Trophoblast cell (in vitro differentiated cells and primary cell): Measurements from ENCODE around the gene DPY19L2.
"Not testable (repeated sequence)": the region's sequence is repeated elsewhere in the genome, so short reads cannot be mapped to it uniquely, and the experiment has no call there.

Source experiments
- DNase-seq, 2 donors: peaks; one replicate each; pipeline ENCODE4 v3.0.0-alpha.2; 2016
- H2AFZ ChIP-seq: 2 replicates; pipeline ENCODE4 v1.6.1; 2013; ENCODE audit warnings: low read length, moderate library complexity, mild to moderate bottlenecking; ENCODE audit not compliant: insufficient read depth, poor library complexity
- H2AK5ac ChIP-seq: 2 replicates; pipeline ENCODE4 v1.6.1; 2013; ENCODE audit warnings: mild to moderate bottlenecking, low read length
- H2BK120ac ChIP-seq: 2 replicates; pipeline ENCODE4 v1.6.1; 2013; ENCODE audit warnings: low read length, mild to moderate bottlenecking, moderate library complexity; ENCODE audit not compliant: insufficient read depth, poor library complexity
- H2BK12ac ChIP-seq: 2 replicates; pipeline ENCODE4 v1.6.1; 2013; ENCODE audit warnings: mild to moderate bottlenecking, low read length, moderate library complexity
- H2BK5ac ChIP-seq: 2 replicates; pipeline ENCODE4 v1.6.1; 2013; ENCODE audit warnings: low read length, low read depth, moderate library complexity, mild to moderate bottlenecking; ENCODE audit not compliant: poor library complexity
- H3K14ac ChIP-seq: 2 replicates; pipeline ENCODE4 v1.6.1; 2013; ENCODE audit warnings: mild to moderate bottlenecking, low read length
- H3K18ac ChIP-seq: 2 replicates; pipeline ENCODE4 v1.6.1; 2013; ENCODE audit warnings: mild to moderate bottlenecking, low read length
- H3K23ac ChIP-seq: 2 replicates; pipeline ENCODE4 v1.6.1; 2013; ENCODE audit warnings: low read length
- H3K27ac ChIP-seq: 2 replicates; pipeline ENCODE4 v1.5.1; 2013; ENCODE audit warnings: low read depth, mild to moderate bottlenecking, inconsistent platforms, low read length, moderate library complexity
- H3K27me3 ChIP-seq: 2 replicates; pipeline ENCODE4 v1.6.1; 2013; ENCODE audit warnings: inconsistent platforms, mild to moderate bottlenecking, low read length, moderate library complexity; ENCODE audit not compliant: insufficient read depth
- H3K36me3 ChIP-seq, 2 experiments: 1 replicate in 1 of 2; 2 replicates in 1 of 2; pipeline ENCODE4 v1.6.1; 2013; ENCODE audit warnings: low read length in 2 of 2, mild to moderate bottlenecking in 2 of 2, moderate library complexity in 1 of 2; ENCODE audit not compliant: insufficient read depth in 2 of 2, control insufficient read depth in 1 of 2
- H3K4ac ChIP-seq: 2 replicates; pipeline ENCODE4 v1.6.1; 2013; ENCODE audit warnings: low read depth, mild to moderate bottlenecking, low read length, moderate library complexity
- H3K4me1 ChIP-seq, 2 experiments: 1 replicate in 1 of 2; 2 replicates in 1 of 2; pipeline ENCODE4 v1.6.1; 2013; ENCODE audit warnings: low read length in 2 of 2, mild to moderate bottlenecking in 2 of 2, moderate library complexity in 1 of 2; ENCODE audit not compliant: insufficient read depth in 2 of 2, control insufficient read depth in 1 of 2
- H3K4me2 ChIP-seq: 2 replicates; pipeline ENCODE4 v1.6.1; 2013; ENCODE audit warnings: inconsistent platforms, mild to moderate bottlenecking, low read length, moderate library complexity
- H3K4me3 ChIP-seq: 2 replicates; pipeline ENCODE4 v1.5.1; 2013; ENCODE audit warnings: mild to moderate bottlenecking, low read depth, low read length, inconsistent platforms
- H3K79me1 ChIP-seq: one replicate; pipeline ENCODE4 v1.6.1; 2013; ENCODE audit warnings: low read length
- H3K79me2 ChIP-seq: 2 replicates; pipeline ENCODE4 v1.6.1; 2013; ENCODE audit warnings: low read length, mild to moderate bottlenecking; ENCODE audit not compliant: control insufficient read depth, insufficient read depth, poor library complexity
- H3K9ac ChIP-seq: 2 replicates; pipeline ENCODE4 v1.6.1; 2013; ENCODE audit warnings: mild to moderate bottlenecking, low read length
- H3K9me3 ChIP-seq: 2 replicates; pipeline ENCODE4 v1.6.1; 2013; ENCODE audit warnings: low read depth, mild to moderate bottlenecking, control low read depth, inconsistent platforms, low read length; ENCODE audit not compliant: insufficient read depth
- H4K12ac ChIP-seq: 2 replicates; pipeline ENCODE4 v1.6.1; 2013; ENCODE audit warnings: low read depth, mild to moderate bottlenecking, low read length, moderate library complexity
- H4K8ac ChIP-seq: 2 replicates; pipeline ENCODE4 v1.6.1; 2013; ENCODE audit warnings: low read depth, mild to moderate bottlenecking, low read length, moderate library complexity
- H4K91ac ChIP-seq: one replicate; pipeline ENCODE4 v1.6.1; 2013; ENCODE audit warnings: low read depth, mild to moderate bottlenecking, low read length, moderate library complexity
- WGBS: extraction: QIAGEN DNeasy Blood & Tissue Kit; methylation state at CpG from one replicate; pipeline ENCODE4 v1.1.7; 2013; ENCODE audit warnings: missing lambda C conversion rate; ENCODE audit not compliant: insufficient read length, insufficient coverage; ENCODE audit errors: extremely low coverage; 5-methylcytosine and 5-hydroxymethylcytosine counted together

The DPY19L2 gene

DNA sequence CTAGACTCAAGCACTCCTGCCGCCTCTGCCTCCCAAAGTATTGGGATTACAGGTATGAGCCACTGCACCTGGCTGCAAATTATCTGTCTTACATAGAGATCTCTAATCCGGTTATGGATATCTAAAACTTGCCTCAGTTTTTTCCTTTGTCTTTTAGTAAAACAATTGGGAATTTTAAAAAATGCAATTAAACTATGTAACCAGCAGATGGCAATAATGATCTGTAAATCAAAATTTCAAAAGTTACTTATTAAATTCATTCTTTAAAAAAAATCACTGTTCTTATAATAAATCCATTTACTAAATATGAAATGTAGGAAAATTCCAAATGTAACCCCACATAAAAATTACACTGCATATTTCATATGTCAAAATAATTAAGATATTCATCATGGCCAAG lies 4.3 kb upstream of the DPY19L2 start:
- H2BK120ac ChIP-seq, H3K27me3 ChIP-seq, H2BK12ac ChIP-seq, H3K18ac ChIP-seq, H2AFZ ChIP-seq, H2BK5ac ChIP-seq, H4K8ac ChIP-seq, H2AK5ac ChIP-seq, H3K4me2 ChIP-seq, H3K4ac ChIP-seq, H3K9ac ChIP-seq, H3K14ac ChIP-seq, H3K36me3 ChIP-seq, H3K9me3 ChIP-seq, H4K12ac ChIP-seq, H3K27ac ChIP-seq, H4K91ac ChIP-seq, H3K4me1 ChIP-seq, H3K4me3 ChIP-seq, H3K23ac ChIP-seq, H3K79me1 ChIP-seq, H3K79me2 ChIP-seq: not testable (repeated sequence)
- no CpG with 5 or more reads among the region's 2 CpGs for WGBS
- DNase-seq: peak in 1 of 2 donors; percentile 18

DNA sequence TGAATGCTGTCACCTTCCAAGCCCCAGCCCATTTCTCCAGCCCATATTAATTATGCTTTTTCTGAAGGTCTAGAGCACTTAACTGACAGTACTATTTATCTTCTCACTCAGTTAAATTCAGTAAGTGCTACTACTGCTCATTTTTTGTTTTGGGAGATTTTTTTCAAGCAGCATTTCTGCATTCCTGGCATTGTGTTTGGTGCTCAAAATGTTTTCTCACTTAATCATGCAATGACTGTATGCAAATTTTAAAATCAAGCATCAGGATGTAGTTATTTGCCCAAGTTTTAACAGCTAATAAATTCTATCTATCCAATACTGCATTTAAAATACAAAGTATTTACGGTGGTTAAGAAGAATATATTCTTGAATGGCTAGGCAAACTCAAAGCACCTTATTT lies 1.6 kb upstream of the DPY19L2 start:
- H3K9ac ChIP-seq, H3K4me1 ChIP-seq: not testable (repeated sequence)

DNA sequence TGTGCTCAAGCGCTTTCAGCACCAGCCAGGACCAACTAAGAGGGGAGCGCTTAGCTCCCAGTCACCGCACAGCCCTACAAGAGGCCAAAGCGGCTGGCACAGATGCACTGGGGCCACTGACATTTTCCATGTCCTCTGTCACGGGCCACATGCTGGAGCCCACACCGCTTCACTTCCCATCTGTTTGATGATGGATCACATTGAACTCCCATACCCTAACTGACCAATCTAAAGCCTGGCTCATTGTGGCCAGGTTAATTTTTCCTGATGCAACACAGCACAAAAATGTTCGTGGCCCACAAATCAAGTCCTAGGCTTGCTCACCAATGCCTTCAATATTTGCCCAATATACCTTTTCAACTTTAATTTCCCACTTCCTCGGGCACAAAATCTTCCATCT lies 1.1 kb upstream of the DPY19L2 start:
- H2BK120ac ChIP-seq, H3K4me2 ChIP-seq, H2AFZ ChIP-seq, H3K23ac ChIP-seq, H3K9ac ChIP-seq, H3K18ac ChIP-seq, H3K14ac ChIP-seq, H3K4me1 ChIP-seq, H3K4me3 ChIP-seq, H3K36me3 ChIP-seq, H3K79me2 ChIP-seq, H4K8ac ChIP-seq, H3K79me1 ChIP-seq, H3K27ac ChIP-seq, DNase-seq, H3K27me3 ChIP-seq, H2AK5ac ChIP-seq, H3K9me3 ChIP-seq, H4K12ac ChIP-seq, H2BK12ac ChIP-seq, H4K91ac ChIP-seq, H3K4ac ChIP-seq, H2BK5ac ChIP-seq: not testable (repeated sequence)
- WGBS: no CpG with 5 or more reads among the region's 8 CpGs

More for the DNA sequence above, 1.6 kb upstream of the DPY19L2 start:
- no CpG with 5 or more reads among the region's 1 CpG for WGBS
- H3K4ac ChIP-seq, H3K23ac ChIP-seq, H3K14ac ChIP-seq, H2BK12ac ChIP-seq, H2AK5ac ChIP-seq, H3K4me2 ChIP-seq, H2BK5ac ChIP-seq, H3K79me2 ChIP-seq, H2AFZ ChIP-seq, H3K79me1 ChIP-seq, H2BK120ac ChIP-seq, H3K27ac ChIP-seq, H4K12ac ChIP-seq, H3K4me3 ChIP-seq, H3K36me3 ChIP-seq, H3K18ac ChIP-seq, H4K8ac ChIP-seq, H4K91ac ChIP-seq, H3K9me3 ChIP-seq, H3K27me3 ChIP-seq: not testable (repeated sequence)
- peak in 1 of 2 donors; percentile 67 for DNase-seq

DNA sequence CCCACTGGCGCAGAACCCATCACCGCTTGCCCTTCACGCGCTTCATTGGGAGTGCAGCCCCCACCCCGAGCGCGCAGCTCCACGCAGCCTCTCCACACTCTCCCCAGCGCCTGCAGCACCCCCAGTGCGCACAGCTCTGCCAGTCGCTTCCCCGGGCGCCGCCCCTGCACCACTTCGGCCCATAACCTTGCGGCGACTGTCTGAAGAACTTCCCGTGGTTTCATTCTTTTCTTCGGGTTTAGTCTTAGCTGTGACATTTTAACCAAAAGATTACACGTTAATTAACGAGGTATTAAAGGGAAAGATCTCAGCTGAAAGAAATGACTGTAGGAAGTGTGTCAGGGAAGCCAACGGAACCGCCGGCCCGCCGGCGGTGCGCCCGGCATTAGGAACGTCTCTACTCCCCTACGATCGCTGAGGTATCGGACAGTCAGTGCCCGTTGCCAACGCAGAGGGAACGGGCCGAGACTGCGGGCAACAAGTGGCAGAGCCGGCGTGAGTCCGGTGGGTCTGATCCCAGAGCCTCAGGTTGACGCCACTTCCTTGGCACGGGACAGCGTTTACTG lies 590 bp upstream of the DPY19L2 start:
- H3K27me3 ChIP-seq, H3K9me3 ChIP-seq, H3K4ac ChIP-seq, H3K36me3 ChIP-seq, H3K79me2 ChIP-seq, H3K27ac ChIP-seq, H2BK120ac ChIP-seq, H4K12ac ChIP-seq, H3K18ac ChIP-seq, H2BK12ac ChIP-seq, H3K79me1 ChIP-seq, H3K23ac ChIP-seq, H3K4me1 ChIP-seq, H2BK5ac ChIP-seq, H2AK5ac ChIP-seq, H3K14ac ChIP-seq, H3K9ac ChIP-seq: not testable (repeated sequence)
- Histone ChIP-seq H3K4me2 (peak overlapping the region; percentile 94), H2AFZ (peak overlapping the region; percentile 99), H3K4me3 (peak overlapping the region; percentile 76), H4K8ac (peak overlapping the region; percentile 93), H4K91ac (peak overlapping the region; percentile 21)
- peak in 1 of 2 donors; percentile 10 for DNase-seq
- no CpG with 5 or more reads among the region's 44 CpGs for WGBS
